ENCODE data around the gene KRTAP12-4.

DNA sequence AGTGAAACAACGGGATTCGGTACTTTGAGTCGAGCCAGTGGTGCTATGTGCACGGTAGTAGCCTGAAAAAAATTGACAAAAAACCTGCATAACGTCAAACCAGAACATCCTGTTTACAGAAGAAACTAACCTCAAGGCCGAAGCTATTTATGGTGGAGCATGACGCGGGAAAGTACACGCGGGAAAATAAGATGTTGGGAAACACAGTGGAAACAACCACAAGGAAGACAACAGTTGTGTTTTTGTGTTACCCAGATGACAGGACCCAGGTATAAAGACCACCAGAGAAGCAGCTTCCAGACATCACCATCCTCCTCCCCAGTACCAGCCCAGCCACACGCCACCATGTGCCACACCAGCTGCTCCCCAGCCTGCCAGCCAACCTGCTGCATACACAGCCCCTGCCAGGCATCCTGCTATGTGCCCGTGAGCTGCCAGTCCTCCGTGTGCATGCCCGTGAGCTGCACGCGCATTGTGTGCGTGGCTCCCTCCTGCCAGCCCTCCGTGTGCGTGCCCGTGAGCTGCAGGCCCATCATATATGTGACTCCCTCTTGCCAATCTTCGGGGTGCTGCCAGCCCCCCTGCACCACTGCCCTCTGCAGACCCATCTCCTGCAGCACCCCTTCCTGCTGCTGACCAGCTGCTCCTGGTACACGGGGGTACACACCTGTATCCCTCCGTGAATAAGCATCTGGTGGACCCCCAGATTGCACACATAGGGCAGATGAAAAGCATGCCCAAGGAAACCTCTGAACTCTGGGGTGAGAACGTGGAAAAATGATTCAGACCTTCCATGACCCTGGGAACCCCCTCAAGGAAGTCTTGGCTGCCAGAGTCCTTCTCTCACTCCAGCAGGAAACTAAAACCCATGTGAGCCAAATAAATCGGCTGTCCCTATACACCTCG is 3.4 kb upstream of the KRTAP12-4 start, which contains the start of gene KRTAP12-3:
- TF ChIP-seq, protein P1, sequence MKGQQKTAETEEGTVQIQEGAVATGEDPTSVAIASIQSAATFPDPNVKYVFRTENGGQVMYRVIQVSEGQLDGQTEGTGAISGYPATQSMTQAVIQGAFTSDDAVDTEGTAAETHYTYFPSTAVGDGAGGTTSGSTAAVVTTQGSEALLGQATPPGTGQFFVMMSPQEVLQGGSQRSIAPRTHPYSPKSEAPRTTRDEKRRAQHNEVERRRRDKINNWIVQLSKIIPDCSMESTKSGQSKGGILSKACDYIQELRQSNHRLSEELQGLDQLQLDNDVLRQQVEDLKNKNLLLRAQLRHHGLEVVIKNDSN (IDR thresholded peaks at IDR 0.05), result no peak
- TF ChIP-seq NFIC (IDR thresholded peaks at IDR 0.05) (no peak), TCF12 (IDR thresholded peaks at IDR 0.05; ENCODE audit: low read depth) (no peak), ZBTB7A (IDR thresholded peaks at IDR 0.05; ENCODE audit: low read depth) (no peak), TEAD4 (IDR thresholded peaks at IDR 0.05) (no peak), TAF1 (IDR thresholded peaks at IDR 0.05; ENCODE audit: low read depth) (no peak), RAD21 (IDR thresholded peaks at IDR 0.05; ENCODE audit: low read depth) (no peak)
